Body of pancreas (tissue), 4 donors: ENCODE measurements around the gene GADD45A. TPM values are rescaled to one million over a fixed set of nuclear protein-coding genes. Genes with fewer than 3 reads are reported as not detected.

Experiments
- ATAC-seq: fragments of 150-250 bp; one replicate; pipeline ENCODE4 v1.9.1; 2016
- DNase-seq, 4 donors: peaks; one replicate each; pipeline ENCODE4 v3.0.0-alpha.2; 2019
- H3K27ac ChIP-seq, 4 donors: fragments of 200-600 bp; sonication (generic); 1 replicate in 3 of 4; 2 replicates in 1 of 4; pipeline versions ENCODE4 v1.5.1 to v1.6.1; 2016 to 2019; ENCODE audit warnings: mild to moderate bottlenecking in 1 of 4, mixed read lengths in 1 of 4, moderate library complexity in 1 of 4
- H3K27me3 ChIP-seq, 2 donors: fragments of 200-600 bp; sonication (generic); one replicate each; pipeline ENCODE4 v1.6.0; 2016; ENCODE audit warnings: mild to moderate bottlenecking in 1 of 2
- H3K36me3 ChIP-seq, 2 donors: fragments of 200-600 bp; sonication (generic); replicated peaks in 1 of 2; 2 replicates each; pipeline ENCODE4 v1.5.1; 2016; ENCODE audit warnings: low read depth in 2 of 2; ENCODE audit not compliant: insufficient read depth in 1 of 2
- H3K4me1 ChIP-seq: fragments of 200-600 bp; sonication (generic); one replicate; pipeline ENCODE4 v1.6.0; 2016
- H3K4me3 ChIP-seq, 2 donors: fragments of 200-600 bp; sonication (generic); 1 replicate in 1 of 2; 2 replicates in 1 of 2; pipeline ENCODE4 v1.5.1; 2016 to 2019
- H3K9me3 ChIP-seq, 3 donors: fragments of 200-600 bp; sonication (generic); 1 replicate in 2 of 3; 2 replicates in 1 of 3; pipeline ENCODE4 v1.5.1; 2016
- CTCF ChIP-seq, 7 experiments: fragments of 450-650 bp in 4 of 7; fragments of 200-600 bp in 3 of 7; sonication (generic) in 3 of 7; IDR thresholded peaks; one replicate each; pipeline ENCODE4 v1.5.1; 2016 to 2019; ENCODE audit warnings: antibody characterized with exemption in 7 of 7
- POLR2A ChIP-seq, 3 donors: fragments of 450-650 bp; IDR thresholded peaks; one replicate each; pipeline ENCODE4 v1.6.1; 2016; ENCODE audit warnings: antibody characterized with exemption in 3 of 3, mild to moderate bottlenecking in 2 of 3
- WGBS, 2 donors: methylation state at CpG; one replicate each; pipeline ENCODE4 v1.1.5; 2017; 5-methylcytosine and 5-hydroxymethylcytosine counted together
- intact Hi-C: fragments of 100-400 bp; cut with DNase I; formaldehyde crosslinking; loops from one replicate; pipeline ENCODE4 v1.15.1; 2023
- total RNA-seq, 2 donors: library from RNA; depleted of rRNA; stranded (reverse); fragments of >200 nt; gene quantifications; one replicate each; pipeline ENCODE4 v1.1.0, GENCODE V29; 2016

Gene GADD45A
- total RNA-seq, 2 donors from 2014 or later = 18.5 to 28.3 TPM

GRCh38 chr1:67677930-67678329 is 7.1 kb upstream of the GADD45A start:
- no peak overlapping the region for H3K4me3 ChIP-seq
- H3K9me3 ChIP-seq = no peaks in the 10 kb centered on the region
- WGBS, 2 donors = 88 to 93% methylated on average over 2 of the region's 2 CpGs
- intact Hi-C loops = no loop called here
- peaks cover 1% of the 10 kb centered on the region for H3K4me1 ChIP-seq
- H3K27me3 ChIP-seq = no peaks in the 10 kb centered on the region
- DNase-seq (no peak), ATAC-seq (no peak)
- H3K27ac ChIP-seq = no peak overlapping the region
- TF ChIP-seq POLR2A (IDR thresholded peaks at IDR 0.05) (no peak), CTCF (IDR thresholded peaks at IDR 0.05) (no peak)
- H3K36me3 ChIP-seq = no peaks in the 10 kb centered on the region

GRCh38 chr1:67679691-67680090 is 5.3 kb upstream of the GADD45A start:
- intact Hi-C loops = loop anchor here (10.0 kb wide), 1 partner anchor 115 kb away; no protein-coding TSS in a partner anchor
- ATAC-seq = no peak
- TF ChIP-seq CTCF (IDR thresholded peaks at IDR 0.05) (no peak), POLR2A (IDR thresholded peaks at IDR 0.05) (no peak)

DNA sequence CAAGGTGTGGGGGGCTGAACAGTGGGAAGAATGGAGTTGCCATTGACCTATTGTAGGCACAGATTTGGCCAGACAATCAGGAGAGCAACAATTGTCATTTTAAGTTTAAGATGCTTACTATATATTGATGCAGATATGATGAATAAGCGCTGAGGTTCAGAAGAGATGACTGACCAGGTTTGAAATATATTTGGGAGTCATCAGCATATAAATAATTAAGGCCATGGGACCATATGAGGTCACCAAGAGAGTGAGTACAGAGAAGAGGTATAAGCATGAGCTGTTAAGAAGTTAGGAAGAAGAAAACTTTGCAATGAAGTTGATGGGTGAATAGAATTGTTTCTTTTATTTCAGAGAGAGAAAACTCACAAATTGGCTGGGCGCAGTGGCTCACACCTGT is 4.5 kb upstream of the GADD45A start:
- WGBS, 2 donors = 88 to 95% methylated on average over 2 of the region's 2 CpGs
- intact Hi-C loops = loop anchor here (10.0 kb wide), 1 partner anchor 116 kb away; no protein-coding TSS in a partner anchor
- no peaks in the 10 kb centered on the region for H3K9me3 ChIP-seq
- TF ChIP-seq CTCF (IDR thresholded peaks at IDR 0.05) (no peak), POLR2A (IDR thresholded peaks at IDR 0.05) (no peak)
- DNase-seq = no peak
- no peak overlapping the region for H3K4me3 ChIP-seq
- no peaks in the 10 kb centered on the region for H3K27me3 ChIP-seq
- H3K27ac ChIP-seq = no peak overlapping the region
- H3K4me1 ChIP-seq = peaks cover 15% of the 10 kb centered on the region
- H3K36me3 ChIP-seq = no peaks in the 10 kb centered on the region
- no peak for ATAC-seq

More at GRCh38 chr1:67679691-67680090, 5.3 kb upstream of the GADD45A start:
- no peaks in the 10 kb centered on the region for H3K27me3 ChIP-seq
- H3K4me3 ChIP-seq = no peak overlapping the region
- H3K27ac ChIP-seq = no peak overlapping the region
- no peak for DNase-seq
- H3K4me1 ChIP-seq = peaks cover 15% of the 10 kb centered on the region
- H3K9me3 ChIP-seq = no peaks in the 10 kb centered on the region
- H3K36me3 ChIP-seq = no peaks in the 10 kb centered on the region

GRCh38 chr1:67682659-67683197 is 2.3 kb upstream of the GADD45A start:
- intact Hi-C loops = loop anchor here (10.0 kb wide), 1 partner anchor 118 kb away; no protein-coding TSS in a partner anchor
- no peaks in the 10 kb centered on the region for H3K36me3 ChIP-seq
- no peak overlapping the region for H3K4me3 ChIP-seq
- H3K4me1 ChIP-seq = peaks cover 27% of the 10 kb centered on the region
- ATAC-seq (no peak), DNase-seq (no peak)
- H3K27me3 ChIP-seq = no peaks in the 10 kb centered on the region
- 48 to 57% methylated on average over 3 of the region's 3 CpGs for WGBS, 2 donors
- TF ChIP-seq CTCF (IDR thresholded peaks at IDR 0.05) = no peak
- TF ChIP-seq POLR2A (IDR thresholded peaks at IDR 0.05) = no peak
- H3K27ac ChIP-seq = peak overlapping the region in 1 of 4 donors; percentile 17
- no peaks in the 10 kb centered on the region for H3K9me3 ChIP-seq

- WGBS, 2 donors = 37 to 38% methylated on average over 3 of the region's 3 CpGs
- no peak overlapping the region for H3K4me3 ChIP-seq
- H3K9me3 ChIP-seq = no peaks in the 10 kb centered on the region
- TF ChIP-seq CTCF (IDR thresholded peaks at IDR 0.05) (no peak), POLR2A (IDR thresholded peaks at IDR 0.05) (no peak)
- DNase-seq (no peak), ATAC-seq (no peak)
- intact Hi-C loops = loop anchor here (10.0 kb wide), 1 partner anchor 119 kb away; no protein-coding TSS in a partner anchor
- peak overlapping the region in 1 of 4 donors; percentile 17 for H3K27ac ChIP-seq
- H3K36me3 ChIP-seq = peaks cover 0 to 1% of the 10 kb centered on the region in 2 donors
- H3K4me1 ChIP-seq = peaks cover 30% of the 10 kb centered on the region
- no peaks in the 10 kb centered on the region for H3K27me3 ChIP-seq
Measured at GRCh38 chr1:67683316-67683715, 1.7 kb upstream of the GADD45A start.
